Cortex of kidney (tissue), 1 donor: ENCODE measurements around the gene STX5.
"Not testable (repeated sequence)": the region's sequence is repeated elsewhere in the genome, so short reads cannot be mapped to it uniquely, and the experiment has no call there.

Source experiments
- DNase-seq: peaks from one replicate; lab custom pipeline; 2025; lab: John Stamatoyannopoulos, UW

Gene STX5

DNA sequence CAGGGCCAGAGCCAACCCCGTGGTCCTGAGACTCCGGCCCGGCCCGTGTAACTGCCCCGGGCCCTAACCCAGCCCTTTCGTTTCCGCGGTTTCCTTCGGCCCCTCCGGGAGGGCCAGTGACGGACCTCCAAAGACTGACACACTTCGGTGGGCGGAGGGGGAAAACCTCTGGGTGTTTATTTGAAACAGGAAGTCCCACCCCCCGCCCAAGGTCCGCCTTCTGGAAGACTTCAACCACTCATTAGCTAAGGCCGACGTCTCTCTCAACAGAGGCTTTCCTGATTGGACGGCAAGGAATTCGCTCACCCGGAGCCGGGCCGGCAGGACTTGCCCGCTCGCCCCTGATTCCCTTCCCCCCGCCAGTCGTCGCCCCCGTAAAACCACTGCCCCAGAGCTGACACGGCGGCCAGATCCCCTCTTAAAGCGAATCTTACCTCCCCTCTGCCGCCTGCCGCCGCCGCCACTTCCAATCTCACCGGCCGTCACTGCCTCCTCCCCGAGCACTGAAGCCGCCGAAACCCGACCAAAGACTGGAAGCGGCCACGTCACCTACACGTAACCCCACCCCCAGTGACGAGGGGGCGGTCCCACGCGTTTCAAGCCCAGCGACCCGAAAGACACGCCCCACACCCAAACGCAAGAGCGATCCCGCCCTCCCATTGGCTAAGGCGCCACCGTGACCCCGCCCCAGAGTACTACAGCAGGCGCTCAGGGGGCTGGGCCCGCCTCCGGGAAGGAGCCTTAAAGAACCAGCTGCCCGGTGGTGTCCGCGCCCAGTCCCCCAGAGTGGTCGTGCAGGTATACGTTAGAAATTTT is at the start of gene STX5:
STX5 (minus strand) TSS at position 532 of the 816 bp plus-strand sequence. CDS start 808 bp downstream, outside the sequence.
- peak; percentile 78 for DNase-seq

GRCh38 chr11:62880803-62881578 is 49.1 kb upstream of the STX5 start, which contains the start of gene SLC3A2:
SLC3A2 (plus strand) TSS chr11:62880896; CDS start chr11:62881024, 128 bp downstream.
- DNase-seq, result no peak

DNA sequence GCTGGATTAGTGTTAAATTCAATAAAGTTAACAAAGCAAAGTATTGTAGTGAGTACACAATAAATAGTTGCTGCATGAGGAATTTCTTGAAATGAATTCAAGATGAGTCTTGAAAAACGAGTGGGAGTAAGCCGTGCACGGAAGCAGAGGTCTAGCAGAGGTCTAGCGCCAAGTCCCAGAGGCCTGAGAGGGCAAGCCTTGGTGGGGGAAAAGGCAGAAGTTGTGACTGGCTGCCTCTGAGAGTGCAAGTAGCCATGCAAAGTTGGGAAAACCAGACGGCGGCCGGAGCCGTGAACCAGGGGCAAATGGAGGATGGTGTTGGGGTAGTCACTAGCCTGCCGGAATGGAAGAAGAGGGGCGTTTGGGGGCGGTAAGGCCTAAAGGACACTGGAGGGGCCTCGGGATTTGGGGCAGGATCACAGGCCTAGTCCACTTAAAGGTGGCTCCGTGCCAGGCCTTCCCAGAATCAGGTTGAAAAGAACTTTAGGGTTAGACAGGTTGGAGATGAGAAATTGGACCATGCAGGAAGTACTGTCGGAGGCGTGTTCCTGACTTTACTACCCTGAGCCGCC is 48.5 kb upstream of the STX5 start:
- DNase-seq, result no peak

DNA sequence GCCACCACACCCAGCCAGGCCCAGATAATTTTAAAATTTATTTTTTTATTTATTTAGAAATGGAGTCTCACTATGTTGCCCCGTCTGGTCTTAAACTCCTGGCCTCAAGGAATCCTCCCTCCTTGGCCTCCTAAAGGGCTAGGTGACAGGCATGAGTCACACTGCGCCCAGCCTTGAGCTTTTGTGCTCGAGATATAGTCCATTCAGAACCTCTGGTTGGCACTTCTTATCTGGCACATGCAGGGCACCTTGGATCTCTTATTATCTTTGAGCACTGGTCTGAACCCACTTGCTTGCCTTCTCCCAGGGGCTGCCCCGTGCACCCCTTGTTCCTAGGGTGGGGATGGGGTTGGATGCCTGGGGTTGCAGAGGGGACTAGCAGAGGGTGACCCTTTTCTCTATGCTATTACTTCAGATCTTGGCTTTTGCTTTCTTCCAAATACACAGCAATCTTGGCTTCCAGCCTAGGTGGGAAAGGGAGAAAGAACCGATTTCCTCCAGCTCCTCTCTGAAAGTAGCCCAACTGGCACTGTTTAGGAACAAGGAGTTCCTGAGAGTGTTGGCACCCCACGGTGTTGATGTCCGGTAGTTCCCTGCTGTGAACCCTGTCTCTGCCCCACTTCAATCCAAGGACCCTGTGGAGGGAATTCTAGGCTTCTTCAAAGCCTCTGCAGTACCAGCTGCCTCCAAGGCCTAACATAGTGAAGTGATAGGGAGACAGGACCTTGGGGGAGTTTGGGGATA is 47.6 kb upstream of the STX5 start:
- DNase-seq, result no peak

DNA sequence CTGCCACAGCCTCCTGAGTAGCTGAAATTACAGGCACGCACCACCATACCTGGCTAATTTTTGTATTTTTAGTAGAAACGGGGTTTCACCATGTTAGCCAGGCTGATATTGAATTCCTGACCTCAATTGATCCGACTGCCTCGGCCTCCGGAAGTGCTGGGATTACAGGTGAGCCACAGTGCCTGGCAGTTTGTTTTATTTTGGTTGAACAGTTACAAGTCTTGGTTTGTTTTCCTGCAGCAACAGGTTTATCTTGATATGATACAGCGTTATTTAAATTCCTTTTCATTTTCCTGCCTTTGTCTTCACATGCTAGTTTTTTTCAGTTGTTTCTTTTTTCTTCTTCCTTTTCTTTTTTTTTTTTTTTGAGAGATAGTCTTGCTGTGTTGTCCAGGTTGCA is 44.9 kb upstream of the STX5 start:
- no peak for DNase-seq

- no peak for DNase-seq
Observed at GRCh38 chr11:62875698-62876478, 44.0 kb upstream of the STX5 start.

GRCh38 chr11:62874851-62875250 is 43.0 kb upstream of the STX5 start:
- DNase-seq, result no peak

GRCh38 chr11:62865635-62866034 is 33.8 kb upstream of the STX5 start:
- DNase-seq, result no peak

DNA sequence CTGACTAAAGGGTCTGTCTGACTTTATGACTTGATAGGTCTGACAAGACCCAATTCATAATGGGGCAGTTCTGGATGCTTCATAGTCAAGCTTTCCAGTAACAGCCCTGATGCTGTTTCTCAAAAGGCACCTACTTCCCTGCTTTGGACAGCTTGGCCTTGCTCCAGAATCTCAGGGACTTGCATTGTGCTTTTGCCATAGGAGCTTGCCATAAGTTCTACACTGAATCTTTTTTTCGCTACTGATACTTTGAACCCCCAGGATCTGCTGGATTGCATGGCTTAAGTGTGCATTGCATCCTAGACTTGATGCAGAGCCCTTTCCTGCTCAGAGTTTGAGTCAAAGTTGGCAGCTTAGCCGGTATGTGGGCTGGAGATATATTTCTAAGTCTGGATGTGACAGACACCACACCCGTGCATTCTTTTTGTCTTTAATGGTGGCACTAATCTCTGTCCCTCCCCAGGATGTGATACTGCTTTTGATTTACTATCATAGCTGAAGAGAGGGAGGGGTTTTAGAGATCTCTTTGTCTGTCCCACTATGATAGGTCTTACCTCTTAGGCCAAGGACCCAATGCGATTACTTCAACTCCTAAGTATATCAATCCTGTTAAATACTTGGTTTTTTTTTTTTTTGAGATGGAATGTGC is 32.0 kb upstream of the STX5 start:
- DNase-seq, result no peak

- DNase-seq, result not testable (repeated sequence)
Observed at GRCh38 chr11:62861564-62862192, 29.8 kb upstream of the STX5 start.

GRCh38 chr11:62860835-62861563 is 29.1 kb upstream of the STX5 start:
- no peak for DNase-seq

GRCh38 chr11:62859281-62859703 is 27.4 kb upstream of the STX5 start:
- DNase-seq, result not testable (repeated sequence)

- DNase-seq, result no peak
Observed at GRCh38 chr11:62858201-62858600, 26.4 kb upstream of the STX5 start.

DNA sequence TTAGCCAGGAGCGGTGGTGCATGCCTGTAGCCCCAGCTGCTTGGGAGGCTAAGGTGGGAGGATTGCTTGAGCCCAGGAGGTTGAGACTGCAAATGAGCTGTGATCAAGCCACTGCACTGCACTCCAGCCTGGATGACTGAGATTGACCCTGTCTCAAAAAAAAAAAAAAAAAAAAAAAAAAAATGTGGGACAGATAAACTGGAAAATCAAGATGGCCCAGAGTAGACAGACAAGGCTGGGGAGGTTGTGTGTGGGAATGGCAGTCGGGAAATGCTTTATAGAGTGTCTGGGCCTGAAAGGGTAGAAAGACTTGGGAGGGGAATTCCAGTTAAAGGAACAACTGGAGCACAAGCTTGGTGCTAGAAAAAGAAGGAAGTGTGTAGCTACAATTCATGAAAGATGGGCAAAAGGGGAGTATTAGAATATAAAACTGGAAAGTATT is 25.7 kb upstream of the STX5 start:
- no peak for DNase-seq

GRCh38 chr11:62856333-62856895 is 24.6 kb upstream of the STX5 start:
- no peak for DNase-seq

- DNase-seq, result peak; percentile 59
Observed at GRCh38 chr11:62855571-62856332, 23.9 kb upstream of the STX5 start.

DNA sequence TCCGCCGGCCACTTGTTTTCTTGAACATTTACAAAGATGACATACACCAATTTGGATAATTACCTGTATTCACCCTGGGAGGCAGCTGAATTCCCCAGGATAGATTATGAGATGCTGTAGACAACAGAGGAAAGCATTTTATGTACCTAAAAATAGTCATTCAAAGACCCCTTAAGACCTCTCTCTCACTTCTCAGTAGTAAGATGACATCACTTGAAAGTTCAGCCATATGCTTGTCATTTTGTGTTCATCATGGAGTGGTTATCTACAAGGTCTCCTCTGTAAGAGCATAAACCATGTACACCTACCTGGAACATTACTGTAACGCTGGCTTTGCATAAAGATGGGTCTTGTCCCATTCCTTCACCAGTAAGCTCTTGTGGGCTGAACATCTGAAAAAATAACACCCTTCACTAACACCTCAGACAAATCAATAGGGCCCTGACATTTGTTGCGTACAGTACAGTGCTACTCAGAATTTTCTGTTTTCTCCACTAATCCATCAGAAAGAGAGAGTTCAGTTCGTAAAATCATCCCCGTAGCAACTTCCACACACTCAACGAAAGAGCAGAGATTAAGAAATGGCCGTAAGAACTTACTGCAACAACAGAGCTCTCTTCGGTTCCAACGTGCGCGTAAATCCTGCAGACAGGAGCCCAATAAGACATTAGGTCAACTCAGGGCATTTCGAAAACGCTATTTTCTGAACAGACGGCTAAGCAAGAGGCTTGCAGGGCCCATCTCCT is 23.1 kb upstream of the STX5 start:
- no peak for DNase-seq
